ENCODE results near the gene GZMM.

DNA sequence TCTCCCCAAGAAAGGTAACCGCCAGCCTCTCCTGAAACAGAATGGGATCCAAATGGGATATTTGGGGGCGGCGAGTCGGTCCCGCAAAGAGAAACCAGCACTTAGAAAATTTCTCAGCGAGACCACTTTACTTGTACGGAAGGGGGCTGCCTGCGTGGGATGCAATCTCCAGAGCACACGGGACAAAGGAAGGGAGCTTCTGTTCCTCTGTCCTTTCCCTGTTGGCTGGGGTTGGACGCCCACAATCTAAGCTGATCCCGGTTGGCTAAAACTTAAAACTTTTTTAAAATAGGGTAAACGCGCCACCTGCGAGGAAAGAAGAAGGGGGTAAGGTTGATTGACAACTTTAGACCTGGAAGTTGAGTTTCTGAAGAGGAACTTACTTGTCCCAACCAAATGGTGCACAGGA lies 27.7 kb downstream of the GZMM start:
- no peak for TF ChIP-seq POLR2A (IDR thresholded peaks at IDR 0.05; ENCODE audit: low read depth)
- TF ChIP-seq EP300 (IDR thresholded peaks at IDR 0.05) = no peak
- TF ChIP-seq, protein P1, sequence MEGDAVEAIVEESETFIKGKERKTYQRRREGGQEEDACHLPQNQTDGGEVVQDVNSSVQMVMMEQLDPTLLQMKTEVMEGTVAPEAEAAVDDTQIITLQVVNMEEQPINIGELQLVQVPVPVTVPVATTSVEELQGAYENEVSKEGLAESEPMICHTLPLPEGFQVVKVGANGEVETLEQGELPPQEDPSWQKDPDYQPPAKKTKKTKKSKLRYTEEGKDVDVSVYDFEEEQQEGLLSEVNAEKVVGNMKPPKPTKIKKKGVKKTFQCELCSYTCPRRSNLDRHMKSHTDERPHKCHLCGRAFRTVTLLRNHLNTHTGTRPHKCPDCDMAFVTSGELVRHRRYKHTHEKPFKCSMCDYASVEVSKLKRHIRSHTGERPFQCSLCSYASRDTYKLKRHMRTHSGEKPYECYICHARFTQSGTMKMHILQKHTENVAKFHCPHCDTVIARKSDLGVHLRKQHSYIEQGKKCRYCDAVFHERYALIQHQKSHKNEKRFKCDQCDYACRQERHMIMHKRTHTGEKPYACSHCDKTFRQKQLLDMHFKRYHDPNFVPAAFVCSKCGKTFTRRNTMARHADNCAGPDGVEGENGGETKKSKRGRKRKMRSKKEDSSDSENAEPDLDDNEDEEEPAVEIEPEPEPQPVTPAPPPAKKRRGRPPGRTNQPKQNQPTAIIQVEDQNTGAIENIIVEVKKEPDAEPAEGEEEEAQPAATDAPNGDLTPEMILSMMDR (IDR thresholded peaks at IDR 0.05) = no peak
